Esophagus muscularis mucosa (tissue), 4 donors: ENCODE measurements around the gene IL6.

Experiments
- EP300 ChIP-seq: sonication (generic); formaldehyde crosslinking; IDR thresholded peaks from one replicate; pipeline ENCODE4 v1.6.1; 2017; ENCODE audit warnings: antibody characterized with exemption
- POLR2A ChIP-seq: fragments of 450-650 bp; IDR thresholded peaks from one replicate; pipeline ENCODE4 v1.6.1; 2017; ENCODE audit warnings: antibody characterized with exemption, moderate library complexity, mild to moderate bottlenecking, low read depth
- POLR2AphosphoS5 ChIP-seq, 2 donors: sonication (generic); formaldehyde crosslinking; IDR thresholded peaks; one replicate each; pipeline ENCODE4 v1.6.1; 2017; ENCODE audit warnings: antibody characterized with exemption in 2 of 2
- TF ChIP-seq, protein P1 (sequence below), 3 experiments: fragments of 200-600 bp in 2 of 3; fragments of 450-650 bp in 1 of 3; sonication (generic) in 2 of 3; IDR thresholded peaks; one replicate each; pipeline ENCODE4 v1.5.1; 2017 to 2019; ENCODE audit warnings: antibody characterized with exemption in 3 of 3, mild to moderate bottlenecking in 2 of 3, moderate library complexity in 1 of 3

GRCh38 chr7:22771194-22771871 is 44.3 kb downstream of the IL6 start:
- TF ChIP-seq, protein P1, sequence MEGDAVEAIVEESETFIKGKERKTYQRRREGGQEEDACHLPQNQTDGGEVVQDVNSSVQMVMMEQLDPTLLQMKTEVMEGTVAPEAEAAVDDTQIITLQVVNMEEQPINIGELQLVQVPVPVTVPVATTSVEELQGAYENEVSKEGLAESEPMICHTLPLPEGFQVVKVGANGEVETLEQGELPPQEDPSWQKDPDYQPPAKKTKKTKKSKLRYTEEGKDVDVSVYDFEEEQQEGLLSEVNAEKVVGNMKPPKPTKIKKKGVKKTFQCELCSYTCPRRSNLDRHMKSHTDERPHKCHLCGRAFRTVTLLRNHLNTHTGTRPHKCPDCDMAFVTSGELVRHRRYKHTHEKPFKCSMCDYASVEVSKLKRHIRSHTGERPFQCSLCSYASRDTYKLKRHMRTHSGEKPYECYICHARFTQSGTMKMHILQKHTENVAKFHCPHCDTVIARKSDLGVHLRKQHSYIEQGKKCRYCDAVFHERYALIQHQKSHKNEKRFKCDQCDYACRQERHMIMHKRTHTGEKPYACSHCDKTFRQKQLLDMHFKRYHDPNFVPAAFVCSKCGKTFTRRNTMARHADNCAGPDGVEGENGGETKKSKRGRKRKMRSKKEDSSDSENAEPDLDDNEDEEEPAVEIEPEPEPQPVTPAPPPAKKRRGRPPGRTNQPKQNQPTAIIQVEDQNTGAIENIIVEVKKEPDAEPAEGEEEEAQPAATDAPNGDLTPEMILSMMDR (IDR thresholded peaks at IDR 0.05) = no peak
- TF ChIP-seq POLR2AphosphoS5 (IDR thresholded peaks at IDR 0.05) (no peak), EP300 (no peak), POLR2A (no peak)
